HEK293T (cell line): ENCODE measurements around the gene CYP27B1.

Experiments
- CTCF ChIA-PET: fragments of 350-600 bp; formaldehyde crosslinking; extraction: SDS; loops from one replicate; lab custom pipeline; 2021; ENCODE audit warnings: antibody characterized with exemption, inconsistent platforms; lab: Yijun Ruan, JAX
- POLR2A ChIA-PET: fragments of 350-600 bp; formaldehyde crosslinking; extraction: SDS; loops from one replicate; lab custom pipeline; 2020; ENCODE audit warnings: antibody characterized with exemption, inconsistent platforms; lab: Yijun Ruan, JAX
- DNase-seq: peaks from one replicate; pipeline ENCODE4 v3.0.0; 2012; ENCODE audit warnings: mixed read lengths; ENCODE audit errors: extremely low spot score
- ARNT ChIP-seq: fragments of 450-650 bp; IDR thresholded peaks from 2 replicates; pipeline ENCODE4 v1.6.1; 2017; ENCODE audit warnings: mild to moderate bottlenecking
- BHLHE40 ChIP-seq: fragments of 450-650 bp; IDR thresholded peaks from 2 replicates; pipeline ENCODE4 v1.6.1; 2016; ENCODE audit warnings: mild to moderate bottlenecking, moderate library complexity, borderline replicate concordance
- CTBP1 ChIP-seq: fragments of 450-650 bp; IDR thresholded peaks from 2 replicates; pipeline ENCODE4 v1.6.1; 2016; ENCODE audit warnings: borderline replicate concordance
- ELF4 ChIP-seq: fragments of 450-650 bp; IDR thresholded peaks from 2 replicates; pipeline ENCODE4 v1.6.1; 2017; ENCODE audit warnings: antibody characterized with exemption
- FOXA1 ChIP-seq: fragments of 450-650 bp; IDR thresholded peaks from 2 replicates; pipeline ENCODE4 v1.6.1; 2016; ENCODE audit warnings: mild to moderate bottlenecking
- FOXK2 ChIP-seq: fragments of 450-650 bp; IDR thresholded peaks from 2 replicates; pipeline ENCODE4 v1.6.1; 2016; ENCODE audit warnings: mild to moderate bottlenecking
- FOXM1 ChIP-seq: fragments of 450-650 bp; IDR thresholded peaks from 2 replicates; pipeline ENCODE4 v1.6.1; 2017; ENCODE audit warnings: mild to moderate bottlenecking, borderline replicate concordance
- HDGF ChIP-seq: fragments of 450-650 bp; IDR thresholded peaks from 2 replicates; pipeline ENCODE4 v1.6.1; 2017; ENCODE audit warnings: antibody characterized with exemption, borderline replicate concordance
- L3MBTL2 ChIP-seq: fragments of 450-650 bp; conservative IDR thresholded peaks from 2 replicates; pipeline ENCODE4 v1.6.1; 2016; ENCODE audit warnings: mild to moderate bottlenecking
- LEF1 ChIP-seq: fragments of 450-650 bp; IDR thresholded peaks from 2 replicates; pipeline ENCODE4 v1.6.1; 2017; ENCODE audit warnings: mild to moderate bottlenecking, borderline replicate concordance
- NFRKB ChIP-seq: fragments of 450-650 bp; IDR thresholded peaks from 2 replicates; pipeline ENCODE4 v1.6.1; 2016; ENCODE audit warnings: mild to moderate bottlenecking, moderate library complexity
- PKNOX1 ChIP-seq: fragments of 450-650 bp; IDR thresholded peaks from 2 replicates; pipeline ENCODE4 v1.6.1; 2016
- SP1 ChIP-seq: fragments of 450-650 bp; IDR thresholded peaks from 2 replicates; pipeline ENCODE4 v1.6.1; 2017
- SUZ12 ChIP-seq: fragments of 450-650 bp; IDR thresholded peaks from 2 replicates; pipeline ENCODE4 v1.6.1; 2016; ENCODE audit warnings: mild to moderate bottlenecking
- TARDBP ChIP-seq: fragments of 450-650 bp; IDR thresholded peaks from 2 replicates; pipeline ENCODE4 v1.6.1; 2016
- ZNF384 ChIP-seq: fragments of 450-650 bp; IDR thresholded peaks from 2 replicates; pipeline ENCODE4 v1.6.1; 2016

The CYP27B1 gene

GRCh38 chr12:57781801-57782200 is 14.9 kb upstream of the CYP27B1 start:
- no peak for DNase-seq
- TF ChIP-seq LEF1: no peak
- TF ChIP-seq SP1: no peak
- no peak for TF ChIP-seq PKNOX1
- ChIA-PET POLR2A (interaction anchor here (2.1 to 3.1 kb wide), 2 partner anchors 9 to 25 kb away, joined by 8 to 28 read pairs; partner anchors contain the start of genes EEF1AKMT3 and METTL1), CTCF (interaction anchor here (1.1 kb wide), 1 partner anchor 10 kb away, joined by 3 read pairs; the partner anchor contains the start of gene METTL1)

- TF ChIP-seq FOXA1: no peak
- no peak for TF ChIP-seq NFRKB
- no peak for TF ChIP-seq LEF1
- no peak for TF ChIP-seq ELF4
- no peak for TF ChIP-seq PKNOX1
- no peak for TF ChIP-seq FOXM1
- no peak for TF ChIP-seq BHLHE40
- no peak for TF ChIP-seq TARDBP
- TF ChIP-seq L3MBTL2: no peak
- no peak for TF ChIP-seq CTBP1
- DNase-seq: no peak
- ChIA-PET CTCF (interaction anchor here (1.1 kb wide), 1 partner anchor 9 kb away, joined by 3 read pairs; the partner anchor contains the start of gene METTL1), POLR2A (interaction anchor here (3.1 kb wide), 1 partner anchor 9 kb away, joined by 28 read pairs; the partner anchor contains the start of genes EEF1AKMT3 and METTL1)
Measured at GRCh38 chr12:57781244-57781643, 14.4 kb upstream of the CYP27B1 start.

GRCh38 chr12:57780284-57780897 is 13.5 kb upstream of the CYP27B1 start:
- no peak for DNase-seq
- ChIA-PET POLR2A (interaction anchor here (3.1 kb wide), 1 partner anchor 8 kb away, joined by 28 read pairs; the partner anchor contains the start of genes EEF1AKMT3 and METTL1), CTCF (interaction anchor here (0.7 kb wide), 1 partner anchor 1148 kb away, joined by 3 read pairs; no protein-coding TSS in a partner anchor)
- TF ChIP-seq SUZ12 (no peak), L3MBTL2 (no peak), CTBP1 (no peak), ARNT (no peak)

- POLR2A ChIA-PET: no interaction called here
- no peak for DNase-seq
- CTCF ChIA-PET: interaction anchor here (0.7 kb wide), 1 partner anchor 1149 kb away, joined by 3 read pairs; no protein-coding TSS in a partner anchor
- TF ChIP-seq HDGF (no peak), ARNT (no peak), LEF1 (no peak), NFRKB (no peak), SP1 (no peak), CTBP1 (no peak), L3MBTL2 (no peak), FOXA1 (no peak), FOXK2 (no peak), BHLHE40 (no peak), TARDBP (no peak), ZNF384 (no peak)
Measured at GRCh38 chr12:57779736-57780135, 12.9 kb upstream of the CYP27B1 start.

GRCh38 chr12:57777911-57778310 is 11.0 kb upstream of the CYP27B1 start:
- DNase-seq: no peak
- ChIA-PET POLR2A (no interaction called here), CTCF (interaction anchor here (1.0 to 1.1 kb wide), 2 partner anchors 19 to 21 kb away, joined by 3 read pairs; no protein-coding TSS in a partner anchor)
- no peak for TF ChIP-seq ZNF384
- TF ChIP-seq SUZ12: no peak
- no peak for TF ChIP-seq FOXA1
- TF ChIP-seq FOXM1: no peak
- TF ChIP-seq CTBP1: no peak
- TF ChIP-seq ARNT: no peak
- TF ChIP-seq HDGF: no peak
- TF ChIP-seq FOXK2: no peak
- no peak for TF ChIP-seq BHLHE40
- TF ChIP-seq LEF1: no peak

GRCh38 chr12:57777367-57777766 is 10.5 kb upstream of the CYP27B1 start:
- TF ChIP-seq LEF1: no peak
- no peak for TF ChIP-seq TARDBP
- no peak for TF ChIP-seq L3MBTL2
- no peak for TF ChIP-seq CTBP1
- no peak for TF ChIP-seq ELF4
- TF ChIP-seq FOXM1: no peak
- no peak for TF ChIP-seq SUZ12
- TF ChIP-seq BHLHE40: no peak
- no peak for TF ChIP-seq ARNT
- no peak for TF ChIP-seq SP1
- TF ChIP-seq FOXK2: no peak
- TF ChIP-seq HDGF: no peak
- no peak for TF ChIP-seq NFRKB
- TF ChIP-seq ZNF384: no peak
- no peak for TF ChIP-seq FOXA1
- no peak for TF ChIP-seq PKNOX1
- DNase-seq: no peak
- CTCF ChIA-PET: interaction anchor here (1.1 kb wide), 1 partner anchor 18 kb away, joined by 3 read pairs; no protein-coding TSS in a partner anchor
- POLR2A ChIA-PET: no interaction called here
